Left ventricle myocardium inferior (tissue), 1 donor: ENCODE measurements around the gene MB21D2. TPM values are rescaled to one million over a fixed set of nuclear protein-coding genes. Genes with fewer than 3 reads are reported as not detected.
"Not testable (repeated sequence)": the region's sequence is repeated elsewhere in the genome, so short reads cannot be mapped to it uniquely, and the experiment has no call there.

Experiments
- DNase-seq: peaks from one replicate; pipeline ENCODE4 v3.0.0-alpha.2; 2020
- H3K27ac ChIP-seq: fragments of 200-600 bp; replicated peaks from 2 replicates; pipeline ENCODE4 v1.8.0; 2021
- H3K27me3 ChIP-seq: fragments of 200-600 bp; 2 replicates; pipeline ENCODE4 v1.8.0; 2021; ENCODE audit warnings: low read depth
- H3K36me3 ChIP-seq: fragments of 200-600 bp; 2 replicates; pipeline ENCODE4 v1.8.0; 2021
- H3K4me1 ChIP-seq: fragments of 200-600 bp; 2 replicates; pipeline ENCODE4 v1.8.0; 2021
- H3K4me3 ChIP-seq: fragments of 200-600 bp; 2 replicates; pipeline ENCODE4 v1.8.0; 2021; ENCODE audit warnings: mild to moderate bottlenecking, moderate library complexity
- H3K9me3 ChIP-seq: fragments of 200-600 bp; replicated peaks from 2 replicates; pipeline ENCODE4 v1.8.0; 2021
- CTCF ChIP-seq: fragments of 200-600 bp; IDR thresholded peaks from 2 replicates; pipeline ENCODE4 v1.8.0; 2021; ENCODE audit warnings: antibody characterized with exemption, mild to moderate bottlenecking, borderline replicate concordance
- intact Hi-C: fragments of 100-400 bp; cut with micrococcal nuclease; formaldehyde crosslinking; loops from one replicate; pipeline ENCODE4 v1.11.0; 2022
- total RNA-seq: library from RNA; stranded (reverse); fragmentation: NEBNext Ultra II Directional; extraction: Animal tissue kit (Norgen Biotek cat#: 25700); gene quantifications from one replicate; pipeline ENCODE4 v1.2.1, GENCODE V29; 2021
- donor health status: DM: no; HTN: yes; CAD: no; lungs with severe emphysema.

The MB21D2 gene
- total RNA-seq, 1 donor from 2014 or later, result 1.8 TPM

- no peak overlapping the region for H3K27ac ChIP-seq
- peaks cover 16% of the 10 kb centered on the region for H3K4me1 ChIP-seq
- peaks cover 11% of the 10 kb centered on the region for H3K36me3 ChIP-seq
- intact Hi-C loops, result loop anchor here (5.0 kb wide), 2 partner anchors 235 to 335 kb away; no protein-coding TSS in a partner anchor
- H3K9me3 ChIP-seq, result no peaks in the 10 kb centered on the region
- TF ChIP-seq CTCF, result no peak
- H3K4me3 ChIP-seq, result no peak overlapping the region
- H3K27me3 ChIP-seq, result no peaks in the 10 kb centered on the region
- DNase-seq, result no peak
Observed at GRCh38 chr3:192801985-192802384, 115.7 kb downstream of the MB21D2 start.

- DNase-seq, result no peak
- intact Hi-C loops, result loop anchor here (5.0 kb wide), 2 partner anchors 232 to 332 kb away; no protein-coding TSS in a partner anchor
Observed at GRCh38 chr3:192799721-192800120, 117.9 kb downstream of the MB21D2 start.

GRCh38 chr3:192795021-192795420, 122.6 kb downstream of the MB21D2 start:
- Histone ChIP-seq H3K27me3 (no peaks in the 10 kb centered on the region), H3K36me3 (peaks cover 11% of the 10 kb centered on the region), H3K9me3 (no peaks in the 10 kb centered on the region), H3K4me3 (no peak overlapping the region), H3K27ac (no peak overlapping the region), H3K4me1 (no peaks in the 10 kb centered on the region)
- no peak for DNase-seq
- no peak for TF ChIP-seq CTCF
- intact Hi-C loops, result no loop called here

More at GRCh38 chr3:192799721-192800120, 117.9 kb downstream of the MB21D2 start:
- H3K27me3 ChIP-seq, result no peaks in the 10 kb centered on the region
- no peak overlapping the region for H3K4me3 ChIP-seq
- H3K4me1 ChIP-seq, result peaks cover 16% of the 10 kb centered on the region
- TF ChIP-seq CTCF, result no peak
- H3K27ac ChIP-seq, result no peak overlapping the region
- H3K9me3 ChIP-seq, result no peaks in the 10 kb centered on the region
- peaks cover 11% of the 10 kb centered on the region for H3K36me3 ChIP-seq

GRCh38 chr3:192794216-192794615, 123.4 kb downstream of the MB21D2 start:
- intact Hi-C loops, result no loop called here
- no peak overlapping the region for H3K4me3 ChIP-seq
- no peaks in the 10 kb centered on the region for H3K27me3 ChIP-seq
- DNase-seq, result no peak
- H3K36me3 ChIP-seq, result peaks cover 10% of the 10 kb centered on the region
- no peak overlapping the region for H3K27ac ChIP-seq
- no peaks in the 10 kb centered on the region for H3K4me1 ChIP-seq
- TF ChIP-seq CTCF, result no peak
- no peaks in the 10 kb centered on the region for H3K9me3 ChIP-seq

GRCh38 chr3:192788816-192789515, 128.7 kb downstream of the MB21D2 start:
- H3K4me1 ChIP-seq, H3K4me3 ChIP-seq, H3K36me3 ChIP-seq, H3K27ac ChIP-seq, H3K27me3 ChIP-seq, intact Hi-C loops, H3K9me3 ChIP-seq, DNase-seq: not testable (repeated sequence)

- no peak overlapping the region for H3K27ac ChIP-seq
- no peaks in the 10 kb centered on the region for H3K27me3 ChIP-seq
- no peak for DNase-seq
- H3K9me3 ChIP-seq, result peaks cover 26% of the 10 kb centered on the region
- H3K4me3 ChIP-seq, result no peak overlapping the region
- TF ChIP-seq CTCF, result no peak
- no peaks in the 10 kb centered on the region for H3K36me3 ChIP-seq
- no peaks in the 10 kb centered on the region for H3K4me1 ChIP-seq
- intact Hi-C loops, result no loop called here
Observed at GRCh38 chr3:192778508-192778907, 139.1 kb downstream of the MB21D2 start.

- peaks cover 26% of the 10 kb centered on the region for H3K9me3 ChIP-seq
- intact Hi-C loops, DNase-seq, H3K4me1 ChIP-seq, H3K27me3 ChIP-seq, H3K36me3 ChIP-seq, H3K4me3 ChIP-seq, H3K27ac ChIP-seq: not testable (repeated sequence)
Observed at GRCh38 chr3:192774341-192774740, 143.3 kb downstream of the MB21D2 start.
